ENCODE results near the gene SAMMSON.

SAMMSON gene

GRCh38 chr3:70006089-70006488, 6.6 kb downstream of the SAMMSON start:
- no peak overlapping the region for H3K4me3 ChIP-seq (ENCODE audit: low read depth, low read length)
- TF ChIP-seq CTCF (IDR thresholded peaks at IDR 0.05; ENCODE audit: insufficient read depth, low read depth, low read length, missing control alignments) = no peak
- no peak for DNase-seq (ENCODE audit: low read depth)

- no peak for TF ChIP-seq CTCF (IDR thresholded peaks at IDR 0.05; ENCODE audit: insufficient read depth, low read depth, low read length, missing control alignments)
- no peak overlapping the region for H3K4me3 ChIP-seq (ENCODE audit: low read depth, low read length)
- no peak for DNase-seq (ENCODE audit: low read depth)
Observed at GRCh38 chr3:70010346-70010745, 10.8 kb downstream of the SAMMSON start.

GRCh38 chr3:70011582-70011981, 12.0 kb downstream of the SAMMSON start:
- H3K4me3 ChIP-seq (ENCODE audit: low read depth, low read length) = no peak overlapping the region
- TF ChIP-seq CTCF (IDR thresholded peaks at IDR 0.05; ENCODE audit: insufficient read depth, low read depth, low read length, missing control alignments) = no peak
- DNase-seq (ENCODE audit: low read depth) = no peak

- no peak for DNase-seq (ENCODE audit: low read depth)
- no peak for TF ChIP-seq CTCF (IDR thresholded peaks at IDR 0.05; ENCODE audit: insufficient read depth, low read depth, low read length, missing control alignments)
- no peak overlapping the region for H3K4me3 ChIP-seq (ENCODE audit: low read depth, low read length)
Observed at GRCh38 chr3:70020906-70021660, 21.6 kb downstream of the SAMMSON start.

GRCh38 chr3:70028361-70028760, 28.8 kb downstream of the SAMMSON start:
- no peak for DNase-seq (ENCODE audit: low read depth)
- TF ChIP-seq CTCF (IDR thresholded peaks at IDR 0.05; ENCODE audit: insufficient read depth, low read depth, low read length, missing control alignments) = no peak
- H3K4me3 ChIP-seq (ENCODE audit: low read depth, low read length) = no peak overlapping the region

GRCh38 chr3:70038693-70039092, 39.2 kb downstream of the SAMMSON start:
- no peak overlapping the region for H3K4me3 ChIP-seq (ENCODE audit: low read depth, low read length)
- no peak for DNase-seq (ENCODE audit: low read depth)
- TF ChIP-seq CTCF (IDR thresholded peaks at IDR 0.05; ENCODE audit: insufficient read depth, low read depth, low read length, missing control alignments) = no peak

GRCh38 chr3:70040386-70040785, 40.9 kb downstream of the SAMMSON start:
- DNase-seq (ENCODE audit: low read depth) = no peak
- TF ChIP-seq CTCF (IDR thresholded peaks at IDR 0.05; ENCODE audit: insufficient read depth, low read depth, low read length, missing control alignments) = no peak
- no peak overlapping the region for H3K4me3 ChIP-seq (ENCODE audit: low read depth, low read length)
